GM18508 (cell line): ENCODE results near the gene ORC4.

Experiments
- ATAC-seq: cut with Tn5 transposase; IDR thresholded peaks from one replicate; pipeline ENCODE4 v1.9.1; 2021; ENCODE audit warnings: moderate number of reproducible peaks; ENCODE audit not compliant: insufficient read depth, unreplicated experiment

ORC4 gene

DNA sequence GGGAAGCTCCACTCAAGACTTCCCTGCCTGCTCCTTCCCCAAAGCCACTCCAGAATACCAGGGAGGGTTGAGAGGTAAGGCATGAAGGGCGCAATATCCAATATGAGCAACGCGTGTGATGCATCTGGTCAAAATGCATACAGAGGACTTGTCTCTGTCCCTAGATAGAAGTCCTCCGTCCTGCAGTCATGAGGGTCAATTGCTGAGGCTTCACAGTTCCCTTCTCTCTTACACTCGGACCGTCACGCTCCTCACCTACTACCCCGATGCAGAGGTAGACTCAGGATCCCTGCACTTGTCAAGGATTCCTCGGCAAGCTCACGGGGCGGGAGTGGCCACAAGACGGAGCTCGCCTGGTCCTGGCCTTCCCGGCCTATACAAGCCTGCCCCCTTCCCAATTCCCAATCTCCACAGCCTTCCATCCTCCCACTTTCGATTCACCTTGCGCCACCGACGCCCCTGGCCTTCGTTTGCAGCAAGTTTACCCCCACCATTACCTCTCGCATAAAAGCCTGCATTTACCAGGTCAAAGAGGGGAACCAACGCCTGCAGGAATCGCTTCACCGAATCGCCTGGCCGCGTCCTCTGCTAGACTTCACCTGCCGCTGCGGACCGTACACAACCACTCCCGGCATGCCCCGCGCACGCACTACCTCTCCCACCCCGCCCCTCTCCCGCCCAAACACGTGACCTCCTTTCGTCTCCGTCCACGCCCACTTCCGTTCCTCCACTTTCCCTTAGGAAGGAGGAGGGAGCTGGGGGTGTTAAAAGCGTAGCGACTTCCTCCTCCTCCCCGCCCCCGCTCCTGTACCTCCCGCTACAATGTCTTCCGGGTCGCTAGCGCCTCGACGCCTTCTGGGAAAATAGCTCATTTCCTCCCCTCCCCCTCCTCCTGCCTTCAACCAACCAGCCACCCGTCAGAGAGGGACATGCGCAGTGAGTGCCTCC lies at the start of gene ORC4:
ORC4 (minus strand) TSS at position 627 of the 948 bp plus-strand sequence. CDS start 44,779 bp downstream, outside the sequence.
- peak; percentile 46 for ATAC-seq

DNA sequence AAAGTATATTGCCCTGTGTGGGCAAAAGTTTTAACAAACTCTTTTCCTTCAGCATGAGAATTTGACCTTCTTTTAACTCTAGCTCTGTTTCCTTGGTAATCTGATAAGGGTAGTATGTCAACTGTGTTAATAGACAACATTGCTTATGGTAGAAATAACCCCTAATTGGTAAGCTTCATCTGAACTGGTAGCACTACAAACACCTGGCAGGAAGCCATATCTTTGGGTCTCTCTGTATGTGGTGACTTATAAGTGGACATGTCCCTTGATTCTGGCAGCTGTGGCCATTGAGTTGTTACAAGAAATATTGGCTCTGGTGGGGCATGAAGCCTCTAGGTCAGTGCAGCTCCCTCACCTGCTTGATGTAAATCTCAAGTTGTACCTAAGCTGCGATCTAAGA lies 47.3 kb upstream of the ORC4 start:
- ATAC-seq: no peak

DNA sequence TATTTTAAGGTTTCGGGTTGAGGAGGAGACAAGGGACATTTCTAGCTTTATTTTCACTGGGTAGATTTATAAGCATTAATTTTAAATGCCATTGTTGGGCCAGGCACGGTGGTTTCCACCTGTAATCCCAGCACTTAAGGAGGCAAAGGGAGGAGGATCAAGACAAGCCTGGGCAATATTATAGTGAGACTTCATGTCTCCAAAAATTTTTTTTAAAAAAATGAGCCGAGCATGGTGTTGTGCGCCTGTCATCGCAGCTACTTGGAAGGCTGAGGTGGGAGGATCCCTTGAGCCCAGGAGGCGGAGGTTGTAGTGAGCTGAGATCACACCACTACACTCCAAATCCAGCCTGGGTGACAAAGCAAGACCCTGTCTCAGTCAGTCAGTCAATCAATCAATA lies 45.4 kb upstream of the ORC4 start:
- ATAC-seq: no peak

DNA sequence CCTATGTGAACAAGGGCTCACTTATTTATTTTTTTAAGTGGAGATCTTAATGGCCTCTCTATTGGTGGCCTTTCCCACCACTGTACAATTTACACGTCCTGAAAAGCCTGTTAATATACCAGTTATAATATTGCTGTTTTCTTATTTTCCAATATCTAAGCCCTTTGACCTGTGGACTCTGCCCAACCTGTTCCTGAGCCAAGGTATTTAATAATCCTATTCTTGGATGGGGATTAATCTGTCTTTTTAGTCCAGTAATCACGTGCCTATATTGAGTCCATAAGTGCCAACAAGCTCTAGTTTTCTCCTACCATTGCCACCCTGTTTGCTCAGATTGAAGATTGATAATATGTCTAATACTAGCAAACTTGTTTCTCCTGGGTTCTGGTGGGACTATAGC lies 43.1 kb upstream of the ORC4 start:
- ATAC-seq: no peak

DNA sequence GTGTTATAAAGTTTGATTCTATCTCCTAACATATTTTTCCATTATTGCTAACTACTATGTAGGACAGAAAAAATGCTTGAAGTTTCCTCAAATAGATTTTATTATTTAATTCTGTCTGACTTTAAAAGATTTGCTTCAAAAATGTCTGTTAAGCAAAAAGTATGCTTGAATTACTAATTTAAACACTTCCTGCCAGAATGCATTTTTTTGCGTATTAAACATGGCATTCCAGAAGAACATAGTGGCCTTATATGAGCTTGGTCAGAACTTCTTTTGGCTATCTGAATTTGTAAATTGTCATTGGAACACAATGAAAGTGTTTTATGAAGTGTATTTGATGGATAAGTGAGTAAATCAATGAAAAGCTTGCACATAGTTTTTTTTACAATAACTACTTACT lies 38.1 kb upstream of the ORC4 start:
- ATAC-seq: no peak

DNA sequence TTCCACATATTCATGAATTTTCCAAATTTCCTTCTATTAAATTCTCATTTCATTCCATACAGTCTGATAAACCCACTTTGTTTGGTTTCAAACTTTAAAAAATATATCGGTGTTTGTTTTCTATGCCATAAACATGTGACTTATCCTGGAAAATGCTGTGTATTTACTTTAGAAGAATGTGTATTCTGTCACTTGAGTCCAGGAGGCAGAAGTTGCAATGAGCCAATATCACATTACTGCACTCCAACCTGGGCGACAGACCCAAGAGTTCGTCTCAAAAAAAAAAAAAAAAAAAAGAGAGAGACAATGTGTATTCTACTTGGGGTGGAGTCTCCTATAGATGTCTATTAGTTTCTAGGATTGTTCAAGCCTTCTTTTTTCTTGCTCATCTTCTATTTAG lies 32.1 kb upstream of the ORC4 start:
- no peak for ATAC-seq

DNA sequence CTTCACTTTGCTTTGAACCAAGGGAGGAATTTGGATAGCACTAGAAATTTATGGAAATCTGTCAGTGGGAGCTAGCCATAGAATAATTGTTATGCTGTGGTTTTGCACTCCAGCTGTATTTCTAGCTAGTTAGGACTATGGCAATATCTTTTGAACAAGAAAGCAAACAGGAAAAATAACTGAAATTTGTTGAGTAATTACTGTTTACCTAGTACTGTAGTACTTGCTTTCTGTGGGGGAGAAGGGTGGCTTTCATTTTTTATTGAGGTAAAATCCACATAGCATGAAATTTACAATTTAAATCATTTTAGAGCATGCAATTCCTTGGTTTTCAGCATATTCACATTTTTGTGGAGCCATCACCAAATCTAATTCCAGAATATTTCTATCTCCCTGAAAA lies 28.7 kb upstream of the ORC4 start:
- ATAC-seq: no peak

DNA sequence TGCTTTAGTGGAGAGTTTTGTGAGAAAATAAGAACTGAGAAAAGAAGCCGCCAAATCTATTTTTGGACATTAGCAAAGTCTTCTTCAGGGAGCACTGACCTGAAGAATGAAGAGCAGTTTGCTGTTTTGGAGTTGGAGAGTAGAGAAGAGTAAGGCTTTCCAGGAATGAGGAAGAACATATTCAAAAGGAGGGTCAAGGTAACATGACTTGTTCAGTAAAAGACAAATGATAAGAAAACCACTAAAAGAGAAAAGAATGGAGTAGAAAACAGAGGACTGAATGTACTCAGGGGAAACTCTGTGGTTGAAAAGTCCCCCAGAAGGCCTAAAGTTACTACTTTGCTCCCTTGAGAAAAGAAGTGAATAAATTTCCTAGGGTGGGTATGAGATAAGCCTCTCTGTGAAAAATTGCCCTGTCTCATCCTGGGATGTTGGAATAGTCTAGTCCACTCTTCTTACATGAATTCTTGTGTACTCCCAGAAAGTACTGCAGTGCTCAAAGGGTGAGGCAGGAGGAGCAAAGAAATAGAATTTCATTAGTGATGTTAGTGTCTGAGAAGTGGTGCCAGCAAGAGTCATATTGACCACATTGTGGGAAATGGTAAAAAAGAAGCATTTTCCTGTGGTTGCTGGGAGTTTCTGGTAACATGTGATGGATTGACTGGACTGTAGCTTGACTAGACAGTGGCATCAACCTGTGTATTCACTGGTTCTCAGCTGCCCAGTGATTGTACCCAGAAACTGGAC lies 28.1 kb upstream of the ORC4 start:
- peak; percentile 49 for ATAC-seq

DNA sequence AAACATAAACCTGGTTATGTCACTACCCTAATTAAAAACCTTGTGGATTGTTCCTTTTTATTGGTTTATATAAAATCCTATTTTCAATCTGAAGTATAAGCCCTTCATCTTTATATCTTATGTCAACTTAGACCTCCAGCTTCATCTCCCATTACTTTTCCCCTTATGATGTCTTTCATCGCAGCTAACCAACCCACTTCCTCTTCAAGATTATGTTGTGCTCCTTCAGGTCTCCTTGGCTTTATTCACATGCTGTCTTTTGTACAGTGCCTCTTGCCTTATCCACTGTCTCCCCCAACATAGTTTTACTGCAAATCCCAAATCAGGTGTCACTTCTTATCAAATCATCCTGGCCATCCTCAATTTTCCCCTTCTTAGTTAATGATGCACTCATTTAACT lies 26.3 kb upstream of the ORC4 start:
- no peak for ATAC-seq

DNA sequence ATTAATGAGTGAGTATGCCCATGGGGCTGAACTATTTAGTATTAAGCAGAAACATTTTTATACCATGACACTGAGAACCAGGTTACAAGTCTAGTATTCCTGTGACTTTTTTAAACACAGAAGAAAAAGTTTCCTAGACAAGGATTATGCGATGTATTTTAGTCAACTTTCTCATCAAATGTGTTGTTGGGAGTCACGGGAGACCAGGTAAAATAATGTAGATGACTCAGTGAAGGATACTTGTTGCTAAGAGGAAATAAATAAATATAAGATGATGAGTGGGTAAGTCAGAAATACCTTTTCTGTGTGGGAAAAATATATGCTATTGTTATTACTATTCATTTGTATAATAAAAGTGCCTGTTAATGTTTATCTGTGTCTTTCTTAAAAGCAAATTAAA lies 23.8 kb upstream of the ORC4 start:
- ATAC-seq: no peak

DNA sequence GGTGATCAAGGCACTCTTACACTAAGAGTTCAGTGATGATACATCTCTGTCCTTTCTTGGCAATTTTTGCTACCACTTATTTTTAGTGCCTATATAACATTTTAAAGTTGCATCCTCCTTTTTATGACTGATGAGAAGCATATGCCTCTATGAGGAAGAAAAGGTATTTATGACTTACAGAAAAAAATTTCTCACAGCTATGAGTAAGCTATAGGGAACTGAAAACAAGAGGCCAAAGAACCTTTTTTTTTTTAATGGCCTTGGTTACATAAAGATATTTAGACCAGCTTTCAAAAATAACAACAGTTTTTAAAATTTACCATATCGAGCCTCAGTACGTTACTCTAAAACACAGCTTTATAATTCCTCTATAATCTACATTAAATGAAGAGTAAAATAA lies 21.7 kb upstream of the ORC4 start:
- ATAC-seq: peak; percentile 85

DNA sequence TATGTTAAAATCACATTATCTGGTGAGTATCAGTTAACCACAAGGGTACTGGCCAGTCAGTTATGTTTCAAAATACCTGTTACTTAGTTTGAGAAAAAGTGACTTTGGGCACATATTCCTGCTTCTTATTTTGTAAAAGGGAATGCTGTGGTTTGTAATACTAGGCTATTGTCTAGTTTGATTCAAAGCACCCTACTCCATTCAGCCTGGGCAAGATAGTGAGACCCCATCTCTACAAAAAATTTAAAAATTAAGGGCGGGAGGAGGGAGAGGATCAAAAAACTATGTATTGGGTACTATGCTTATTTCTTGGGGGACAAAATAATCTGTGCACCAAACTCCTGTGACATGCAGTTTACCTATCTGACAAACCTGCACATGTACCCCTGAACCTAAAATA lies 19.2 kb upstream of the ORC4 start:
- ATAC-seq: no peak

DNA sequence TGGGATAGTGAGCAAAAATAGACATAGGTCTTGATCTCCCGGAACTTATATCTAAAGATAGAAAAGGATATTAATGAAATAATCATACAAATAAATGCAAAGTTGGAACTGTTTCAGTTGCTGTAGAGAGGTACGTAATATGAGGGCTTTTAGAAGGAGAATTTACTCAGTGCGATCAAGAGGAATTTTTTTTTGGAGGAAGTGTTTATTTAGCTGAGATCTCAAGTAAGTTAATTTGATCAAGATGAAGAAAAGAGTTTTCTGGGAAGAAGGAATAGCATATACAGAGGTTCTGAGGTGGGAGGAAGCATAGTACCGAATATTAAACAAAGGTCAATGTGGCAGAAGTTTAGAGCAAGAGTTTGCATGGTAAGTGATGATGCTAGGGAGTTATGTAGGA lies 11.7 kb upstream of the ORC4 start:
- no peak for ATAC-seq

DNA sequence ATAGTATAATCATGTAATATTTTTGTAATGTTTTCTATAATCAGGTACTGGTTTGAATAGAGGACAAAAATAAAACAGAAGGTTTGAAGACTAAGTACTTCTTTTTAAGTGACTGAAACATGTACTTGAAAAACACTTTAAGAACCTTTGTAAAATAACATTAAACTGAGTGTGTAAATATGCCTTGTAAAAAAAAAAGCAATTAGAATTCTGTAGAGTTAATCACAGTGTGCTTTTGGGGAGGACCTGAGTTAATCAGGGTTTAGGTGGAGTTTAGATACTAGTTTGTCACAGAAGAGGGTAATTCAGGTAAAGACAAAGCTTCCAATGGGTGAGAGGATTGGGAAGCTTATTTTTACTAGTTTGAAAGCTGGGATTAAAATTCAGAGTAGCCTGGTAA lies 10.6 kb upstream of the ORC4 start:
- no peak for ATAC-seq

DNA sequence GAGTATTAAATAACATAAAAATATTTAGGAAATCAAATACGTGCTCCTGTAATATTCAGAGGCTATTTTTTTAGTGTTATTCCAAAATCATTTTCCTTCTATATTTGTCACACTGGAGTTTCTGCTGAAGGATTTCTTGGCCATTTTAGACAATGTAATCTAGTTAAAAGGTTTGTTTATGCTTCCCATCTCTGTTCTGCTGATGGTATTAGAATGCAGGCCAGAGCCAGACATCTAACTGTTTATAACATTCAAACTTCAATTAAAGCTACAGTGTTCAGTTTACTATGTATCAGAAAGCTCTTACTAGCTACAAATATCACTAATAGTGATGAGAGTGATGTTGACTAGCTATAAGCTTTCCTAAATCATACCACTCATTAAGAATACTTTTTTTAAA lies 8.2 kb upstream of the ORC4 start:
- ATAC-seq: no peak

DNA sequence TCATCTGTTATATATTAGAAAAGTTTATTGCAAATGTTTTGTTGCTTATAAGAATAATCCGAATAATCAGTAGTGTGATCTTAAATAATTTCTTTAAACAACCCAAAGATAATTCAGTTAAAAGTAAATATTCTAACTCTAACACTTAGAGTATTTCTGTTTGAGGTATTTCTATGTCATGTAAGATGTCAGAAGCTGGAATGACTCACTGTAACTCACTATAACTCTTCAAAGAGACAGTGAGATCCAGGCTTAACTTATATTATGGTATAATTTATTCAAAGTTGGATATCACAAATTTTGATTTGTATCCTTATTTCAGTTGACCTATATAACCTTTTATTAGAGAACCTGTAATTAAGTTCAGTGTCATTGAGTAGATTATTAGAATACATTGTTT lies 7.3 kb upstream of the ORC4 start:
- ATAC-seq: no peak

DNA sequence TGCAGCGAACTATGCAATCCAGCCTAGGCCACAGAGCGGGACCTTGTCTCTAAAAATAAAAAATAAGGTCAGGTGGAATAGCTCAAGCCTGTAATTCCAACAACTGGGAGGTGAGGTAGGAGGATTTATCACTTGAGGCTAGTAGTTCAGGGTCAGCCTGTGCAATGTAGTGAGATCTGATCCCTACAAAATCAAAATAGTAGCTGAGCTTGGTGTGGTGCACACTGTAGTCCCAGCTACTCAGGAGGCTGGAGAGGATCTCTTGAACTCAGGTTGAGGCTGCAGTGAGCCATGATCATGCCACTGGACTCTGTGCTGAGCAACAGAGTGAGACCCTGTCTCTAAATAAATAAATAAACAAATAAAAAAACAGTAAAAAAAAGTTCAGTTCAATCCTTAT lies 6.0 kb upstream of the ORC4 start:
- ATAC-seq: no peak

DNA sequence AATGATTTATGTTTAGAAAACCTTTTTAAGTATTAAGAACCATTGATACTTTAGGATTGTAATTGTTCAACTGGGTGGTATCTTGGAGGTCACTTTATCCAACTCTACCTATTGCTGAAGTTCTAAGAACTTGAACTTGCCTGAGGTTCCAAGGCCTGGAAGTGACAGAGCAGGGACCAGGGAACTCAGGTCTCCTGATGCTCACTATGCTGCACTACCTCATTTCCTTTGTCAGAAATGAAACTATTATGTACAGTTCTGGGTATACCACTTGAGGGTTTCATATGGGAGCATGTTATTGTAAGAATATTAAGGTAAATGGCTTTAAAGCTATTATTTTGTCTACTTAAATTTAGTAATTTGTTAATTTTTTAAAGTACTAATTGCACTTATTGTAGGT lies 3.3 kb upstream of the ORC4 start:
- ATAC-seq: peak; percentile 39

DNA sequence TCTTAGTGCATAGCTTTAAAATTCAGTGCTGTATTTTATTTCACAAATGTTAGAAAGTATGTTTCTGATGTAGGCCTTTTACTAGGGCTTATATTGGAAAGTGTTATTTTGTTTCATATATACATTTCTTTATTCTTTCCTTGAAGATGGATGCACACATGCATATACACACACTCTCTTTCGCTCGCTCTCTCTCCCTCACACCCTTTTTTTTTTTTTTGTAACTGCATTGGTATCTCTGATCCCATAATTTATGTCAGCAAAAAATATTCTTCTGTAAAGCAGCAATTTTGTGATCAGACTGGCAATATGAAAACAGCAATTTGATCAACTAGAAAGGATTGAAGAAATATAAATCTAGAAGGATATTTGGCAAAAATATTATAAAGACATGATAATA lies 2.3 kb upstream of the ORC4 start:
- no peak for ATAC-seq

DNA sequence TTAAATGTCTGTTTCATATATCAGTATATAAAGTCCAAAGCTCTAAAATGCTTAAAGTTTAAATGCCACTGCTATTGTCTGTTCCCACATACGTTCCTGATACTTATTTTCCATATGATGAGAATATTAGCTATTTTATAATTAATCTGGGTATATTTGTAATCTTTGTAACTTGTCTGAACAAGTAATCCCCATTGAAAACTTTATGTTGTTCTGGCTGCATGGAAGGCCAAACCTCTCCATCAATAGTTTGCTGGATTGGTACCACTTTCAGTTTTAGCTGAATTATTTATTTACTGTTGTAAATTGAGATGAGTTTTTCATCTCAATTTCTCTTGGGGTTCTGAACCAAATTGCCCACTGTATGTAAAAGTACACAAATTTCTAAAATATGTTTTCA lies 1.8 kb upstream of the ORC4 start:
- ATAC-seq: no peak

DNA sequence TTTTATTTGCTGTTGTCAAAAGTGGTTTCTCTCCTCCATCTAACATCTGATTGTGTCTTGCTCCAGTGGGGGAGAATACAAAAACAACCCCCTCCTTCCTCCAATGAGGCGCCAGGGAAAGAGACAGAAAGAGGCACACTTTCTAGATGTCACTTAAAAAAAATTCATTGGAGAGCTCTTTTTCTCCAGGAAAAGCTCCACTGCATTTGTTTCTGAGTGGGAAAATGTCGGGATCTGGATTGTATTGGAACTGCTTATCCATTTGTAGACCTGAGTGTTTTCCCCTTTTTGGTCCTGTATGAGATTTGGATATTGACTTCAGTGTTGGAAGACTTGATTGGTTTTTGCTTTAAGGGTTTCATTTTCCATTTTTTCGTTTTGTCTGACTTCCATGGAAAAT lies 1.3 kb upstream of the ORC4 start:
- no peak for ATAC-seq
